Spleen (tissue), 7 donors: Measurements from ENCODE around the gene CA10.

Source experiments
- CTCF ChIP-seq, 11 experiments: fragments of 200-600 bp in 7 of 11; fragments of 450-650 bp in 4 of 11; sonication (generic) in 4 of 11; IDR thresholded peaks in 8 of 11; conservative IDR thresholded peaks in 3 of 11; 1 replicate in 7 of 11; 2 replicates in 4 of 11; pipeline versions ENCODE4 v1.4.0 to v1.8.0; 2016 to 2021; ENCODE audit warnings: antibody characterized with exemption in 11 of 11, inconsistent platforms in 4 of 11, mild to moderate bottlenecking in 1 of 11
- POLR2A ChIP-seq, 3 donors: fragments of 450-650 bp; IDR thresholded peaks; one replicate each; pipeline ENCODE4 v1.5.1; 2017; ENCODE audit warnings: antibody characterized with exemption in 3 of 3, mild to moderate bottlenecking in 1 of 3
- donor health status: DM: no; HTN: no; CAD: no; lungs with moderate emphysema.
- donor health status: DM: no; HTN: no; CAD: no.
- donor health status: DM: no; HTN: no; CAD: no.

GRCh38 chr17:51703361-51704341, 454.9 kb downstream of the CA10 start:
- TF ChIP-seq CTCF (IDR thresholded peaks at IDR 0.05 in 8 of 11, conservative IDR thresholded peaks at IDR 0.05 in 3 of 11) (no peak), POLR2A (IDR thresholded peaks at IDR 0.05) (no peak)
